ENCODE results near the gene RETREG1. TPM values are rescaled to one million over a fixed set of nuclear protein-coding genes. Genes with fewer than 3 reads are reported as not detected.

RETREG1 gene
- total RNA-seq, 4 donors from 2014 or later = 0.51 to 12.5 (median 4.5) TPM

DNA sequence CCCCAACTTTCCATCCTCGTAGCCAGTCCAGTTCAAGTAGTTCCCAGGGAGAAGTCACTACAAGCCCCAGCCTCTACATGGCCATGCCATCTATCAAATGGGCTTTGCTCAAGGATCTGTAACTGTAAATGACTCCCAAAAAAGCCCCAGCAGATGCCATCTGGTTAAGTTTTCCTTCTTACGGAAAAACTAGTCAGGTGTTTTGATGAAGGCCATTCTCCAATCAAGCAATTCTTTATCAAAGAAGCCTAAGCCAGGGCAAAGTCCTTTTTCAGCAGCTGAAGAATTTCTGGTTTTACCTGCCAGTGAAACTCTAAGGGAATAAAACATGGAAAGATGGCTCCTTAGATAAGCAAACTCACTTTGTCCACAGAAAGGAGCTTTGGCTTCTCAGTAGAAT, 129.3 kb downstream of the RETREG1 start:
- intact Hi-C loops (cut with DNase I; ENCODE audit: low total_unique reads) = no loop called here
- Histone ChIP-seq H3K4me3 (no peak overlapping the region), H3K27me3 (no peaks in the 10 kb centered on the region), H3K27ac (no peak overlapping the region), H3K4me1 (no peaks in the 10 kb centered on the region), H3K36me3 (no peaks in the 10 kb centered on the region), H3K9me3 (no peaks in the 10 kb centered on the region)
- no peak for DNase-seq
- TF ChIP-seq CTCF (IDR thresholded peaks at IDR 0.05) (no peak), POLR2A (IDR thresholded peaks at IDR 0.05) (no peak)

GRCh38 chr5:16486711-16487111, 130.1 kb downstream of the RETREG1 start:
- no peaks in the 10 kb centered on the region for H3K4me1 ChIP-seq
- H3K27me3 ChIP-seq = no peaks in the 10 kb centered on the region
- H3K9me3 ChIP-seq = no peaks in the 10 kb centered on the region
- H3K27ac ChIP-seq = no peak overlapping the region
- DNase-seq = no peak
- TF ChIP-seq CTCF (IDR thresholded peaks at IDR 0.05) (no peak), POLR2A (IDR thresholded peaks at IDR 0.05) (no peak)
- intact Hi-C loops (cut with DNase I; ENCODE audit: low total_unique reads) = no loop called here
- no peak overlapping the region for H3K4me3 ChIP-seq
- H3K36me3 ChIP-seq = no peaks in the 10 kb centered on the region

GRCh38 chr5:16485656-16486055, 131.1 kb downstream of the RETREG1 start:
- Histone ChIP-seq H3K4me3 (no peak overlapping the region), H3K9me3 (no peaks in the 10 kb centered on the region), H3K27ac (no peak overlapping the region), H3K4me1 (no peaks in the 10 kb centered on the region), H3K36me3 (no peaks in the 10 kb centered on the region), H3K27me3 (no peaks in the 10 kb centered on the region)
- DNase-seq = no peak
- TF ChIP-seq CTCF (IDR thresholded peaks at IDR 0.05) = no peak
- intact Hi-C loops (cut with DNase I; ENCODE audit: low total_unique reads) = no loop called here

DNA sequence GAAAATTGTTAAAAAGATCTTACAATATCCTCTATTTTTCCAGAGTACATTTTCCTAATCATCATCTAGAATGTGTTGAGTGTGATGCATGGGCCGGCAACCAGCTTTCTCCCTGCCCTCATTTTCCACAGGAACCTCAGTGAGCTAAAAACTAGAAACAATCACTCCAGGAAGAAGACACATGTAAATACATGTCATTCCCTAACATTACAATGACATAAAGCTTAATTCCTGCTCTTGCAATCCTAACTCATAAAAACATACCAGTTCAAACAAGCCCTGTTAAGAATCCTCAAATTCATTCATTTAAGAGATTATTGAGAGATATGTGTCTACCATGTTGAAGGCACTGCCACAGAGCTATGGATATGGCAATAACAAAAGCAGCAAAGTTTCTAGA, 132.7 kb downstream of the RETREG1 start:
- H3K4me3 ChIP-seq = no peak overlapping the region
- no peak for DNase-seq
- H3K9me3 ChIP-seq = no peaks in the 10 kb centered on the region
- TF ChIP-seq CTCF (IDR thresholded peaks at IDR 0.05) = no peak
- TF ChIP-seq POLR2A (IDR thresholded peaks at IDR 0.05) = no peak
- H3K36me3 ChIP-seq = no peaks in the 10 kb centered on the region
- H3K27me3 ChIP-seq = no peaks in the 10 kb centered on the region
- no peaks in the 10 kb centered on the region for H3K4me1 ChIP-seq
- intact Hi-C loops (cut with DNase I; ENCODE audit: low total_unique reads) = no loop called here
- no peak overlapping the region for H3K27ac ChIP-seq

DNA sequence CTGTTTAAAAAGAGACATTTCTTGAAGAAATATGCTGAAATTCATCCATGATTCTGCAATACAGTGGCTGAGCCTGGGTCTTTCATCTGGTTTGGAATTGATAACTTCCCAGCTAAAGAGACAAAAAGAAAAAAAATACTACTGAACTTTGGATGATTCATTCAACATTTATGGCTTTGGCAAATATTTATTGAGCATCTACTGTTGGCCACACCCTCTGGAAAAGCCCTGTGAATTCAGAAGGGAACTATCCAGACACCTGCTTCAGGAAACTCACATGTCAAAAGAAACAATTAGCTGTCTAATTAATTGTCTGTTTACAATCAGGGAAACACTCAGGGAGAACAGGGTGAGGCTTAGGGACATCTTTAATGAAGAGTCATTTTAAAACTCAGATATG, 133.4 kb downstream of the RETREG1 start:
- H3K27me3 ChIP-seq = no peaks in the 10 kb centered on the region
- no peak overlapping the region for H3K27ac ChIP-seq
- H3K36me3 ChIP-seq = no peaks in the 10 kb centered on the region
- DNase-seq = no peak
- H3K4me3 ChIP-seq = no peak overlapping the region
- H3K4me1 ChIP-seq = no peaks in the 10 kb centered on the region
- no peaks in the 10 kb centered on the region for H3K9me3 ChIP-seq
- intact Hi-C loops (cut with DNase I; ENCODE audit: low total_unique reads) = no loop called here
- TF ChIP-seq POLR2A (IDR thresholded peaks at IDR 0.05) (no peak), CTCF (IDR thresholded peaks at IDR 0.05) (no peak)
